Measurements from ENCODE around the gene IL10RA.
A peak's percentile ranks its signal among the peaks of the same experiment; 100 is the strongest.
"Not testable (repeated sequence)": the region's sequence is repeated elsewhere in the genome, so short reads cannot be mapped to it uniquely, and the experiment has no call there.

The IL10RA gene

DNA sequence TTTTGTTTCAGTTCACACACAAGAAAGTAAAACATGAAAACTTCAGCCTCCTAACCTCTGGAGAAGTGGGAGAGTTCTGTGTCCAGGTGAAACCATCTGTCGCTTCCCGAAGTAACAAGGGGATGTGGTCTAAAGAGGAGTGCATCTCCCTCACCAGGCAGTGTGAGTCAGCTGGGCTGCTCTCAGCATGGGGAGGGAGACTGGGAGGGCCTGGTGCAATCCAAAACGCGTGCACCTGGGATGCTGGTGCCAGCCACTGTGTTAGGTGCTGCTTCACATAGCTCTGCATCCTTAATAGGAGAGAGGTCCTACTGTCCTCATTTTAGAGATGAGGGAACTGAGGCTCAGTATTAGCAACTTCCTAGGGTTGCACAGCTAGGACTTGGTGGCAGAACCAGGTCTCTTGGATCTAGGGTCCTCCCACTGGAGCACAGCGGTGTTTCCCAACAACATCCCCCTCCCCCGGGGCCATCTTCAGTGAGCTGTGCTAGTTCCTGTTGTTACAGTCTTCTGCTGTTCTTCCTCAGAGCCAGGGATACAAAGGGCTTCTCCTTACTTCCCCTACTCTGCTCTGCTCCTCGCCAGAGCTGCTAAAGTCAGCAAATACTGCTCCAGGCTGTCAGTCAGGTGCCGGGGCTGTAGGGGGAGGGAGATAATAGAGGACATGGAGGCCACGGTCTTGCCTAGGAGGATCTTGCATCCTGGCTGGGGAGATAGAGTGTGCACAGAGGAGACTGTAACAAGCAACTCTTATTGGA is 8.0 kb downstream of the IL10RA start:
- DNase-seq = peak; percentile 11 to 13

DNA sequence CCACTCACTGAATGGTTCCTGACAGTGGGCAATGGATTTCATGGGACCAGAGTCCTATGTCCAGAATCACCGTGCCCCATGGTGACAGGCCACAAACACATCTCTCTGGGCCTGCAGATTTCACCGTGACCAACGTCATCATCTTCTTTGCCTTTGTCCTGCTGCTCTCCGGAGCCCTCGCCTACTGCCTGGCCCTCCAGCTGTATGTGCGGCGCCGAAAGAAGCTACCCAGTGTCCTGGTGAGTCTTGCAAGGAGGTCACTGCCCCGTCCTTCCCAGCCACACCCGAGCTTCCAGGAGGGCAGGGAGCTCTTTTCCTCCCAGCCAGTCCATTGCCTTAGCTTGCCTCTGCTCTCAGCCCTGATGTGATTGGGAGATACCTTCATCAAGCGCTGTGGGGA is 9.3 kb downstream of the IL10RA start:
- DNase-seq = no peak

GRCh38 chr11:117996058-117996457 is 9.9 kb downstream of the IL10RA start:
- no peak for DNase-seq

- no peak for DNase-seq
Observed at GRCh38 chr11:117997406-117997805, 11.2 kb downstream of the IL10RA start.

DNA sequence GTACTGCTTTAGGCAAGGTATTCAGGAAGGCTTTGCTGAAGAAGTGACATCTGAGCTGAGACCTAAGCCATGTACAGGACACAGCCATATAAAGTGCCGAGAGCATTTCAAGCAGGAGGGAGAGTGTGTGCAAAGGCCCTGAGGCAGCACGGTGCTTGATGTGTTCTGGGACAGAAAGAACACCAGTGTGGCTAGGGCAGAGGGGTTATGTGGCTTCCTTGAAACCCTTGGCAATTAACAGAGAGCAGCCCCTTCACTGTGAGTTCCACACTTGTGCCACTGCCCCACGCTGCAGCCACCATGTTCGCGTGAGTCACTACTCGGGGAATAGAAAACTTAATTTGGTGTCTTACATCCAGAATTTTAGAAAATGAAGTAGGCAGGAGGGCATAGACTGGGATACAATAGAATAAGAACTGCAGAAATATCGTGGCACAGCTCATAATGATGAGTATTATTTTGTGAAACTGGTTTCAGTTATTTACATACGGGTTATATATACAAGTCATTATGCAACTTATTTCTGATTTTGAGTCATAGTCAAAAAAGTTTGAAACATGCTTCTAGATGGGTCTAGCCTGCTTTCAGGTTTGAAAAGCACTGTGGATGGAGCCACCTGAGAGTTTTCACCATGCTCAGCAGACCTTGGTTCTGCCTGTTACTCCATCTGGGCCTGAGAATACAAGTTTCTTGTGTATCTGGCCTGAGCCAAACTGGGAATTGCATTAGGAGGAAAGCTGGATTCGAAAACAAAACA is 11.8 kb downstream of the IL10RA start:
- no peak for DNase-seq

DNA sequence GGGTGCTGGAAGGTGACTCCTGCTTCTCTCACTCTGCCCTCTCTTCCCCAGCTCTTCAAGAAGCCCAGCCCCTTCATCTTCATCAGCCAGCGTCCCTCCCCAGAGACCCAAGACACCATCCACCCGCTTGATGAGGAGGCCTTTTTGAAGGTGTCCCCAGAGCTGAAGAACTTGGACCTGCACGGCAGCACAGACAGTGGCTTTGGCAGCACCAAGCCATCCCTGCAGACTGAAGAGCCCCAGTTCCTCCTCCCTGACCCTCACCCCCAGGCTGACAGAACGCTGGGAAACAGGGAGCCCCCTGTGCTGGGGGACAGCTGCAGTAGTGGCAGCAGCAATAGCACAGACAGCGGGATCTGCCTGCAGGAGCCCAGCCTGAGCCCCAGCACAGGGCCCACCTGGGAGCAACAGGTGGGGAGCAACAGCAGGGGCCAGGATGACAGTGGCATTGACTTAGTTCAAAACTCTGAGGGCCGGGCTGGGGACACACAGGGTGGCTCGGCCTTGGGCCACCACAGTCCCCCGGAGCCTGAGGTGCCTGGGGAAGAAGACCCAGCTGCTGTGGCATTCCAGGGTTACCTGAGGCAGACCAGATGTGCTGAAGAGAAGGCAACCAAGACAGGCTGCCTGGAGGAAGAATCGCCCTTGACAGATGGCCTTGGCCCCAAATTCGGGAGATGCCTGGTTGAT is 12.6 kb downstream of the IL10RA start:
- DNase-seq = no peak

GRCh38 chr11:117999354-117999993 is 13.3 kb downstream of the IL10RA start:
- no peak for DNase-seq

DNA sequence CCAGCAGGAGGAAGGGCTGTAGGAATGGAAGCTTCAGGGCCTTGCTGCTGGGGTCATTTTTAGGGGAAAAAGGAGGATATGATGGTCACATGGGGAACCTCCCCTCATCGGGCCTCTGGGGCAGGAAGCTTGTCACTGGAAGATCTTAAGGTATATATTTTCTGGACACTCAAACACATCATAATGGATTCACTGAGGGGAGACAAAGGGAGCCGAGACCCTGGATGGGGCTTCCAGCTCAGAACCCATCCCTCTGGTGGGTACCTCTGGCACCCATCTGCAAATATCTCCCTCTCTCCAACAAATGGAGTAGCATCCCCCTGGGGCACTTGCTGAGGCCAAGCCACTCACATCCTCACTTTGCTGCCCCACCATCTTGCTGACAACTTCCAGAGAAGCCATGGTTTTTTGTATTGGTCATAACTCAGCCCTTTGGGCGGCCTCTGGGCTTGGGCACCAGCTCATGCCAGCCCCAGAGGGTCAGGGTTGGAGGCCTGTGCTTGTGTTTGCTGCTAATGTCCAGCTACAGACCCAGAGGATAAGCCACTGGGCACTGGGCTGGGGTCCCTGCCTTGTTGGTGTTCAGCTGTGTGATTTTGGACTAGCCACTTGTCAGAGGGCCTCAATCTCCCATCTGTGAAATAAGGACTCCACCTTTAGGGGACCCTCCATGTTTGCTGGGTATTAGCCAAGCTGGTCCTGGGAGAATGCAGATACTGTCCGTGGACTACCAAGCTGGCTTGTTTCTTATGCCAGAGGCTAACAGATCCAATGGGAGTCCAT is 14.1 kb downstream of the IL10RA start:
- DNase-seq = no peak

- DNase-seq = no peak
Observed at GRCh38 chr11:118000850-118001228, 14.6 kb downstream of the IL10RA start.

DNA sequence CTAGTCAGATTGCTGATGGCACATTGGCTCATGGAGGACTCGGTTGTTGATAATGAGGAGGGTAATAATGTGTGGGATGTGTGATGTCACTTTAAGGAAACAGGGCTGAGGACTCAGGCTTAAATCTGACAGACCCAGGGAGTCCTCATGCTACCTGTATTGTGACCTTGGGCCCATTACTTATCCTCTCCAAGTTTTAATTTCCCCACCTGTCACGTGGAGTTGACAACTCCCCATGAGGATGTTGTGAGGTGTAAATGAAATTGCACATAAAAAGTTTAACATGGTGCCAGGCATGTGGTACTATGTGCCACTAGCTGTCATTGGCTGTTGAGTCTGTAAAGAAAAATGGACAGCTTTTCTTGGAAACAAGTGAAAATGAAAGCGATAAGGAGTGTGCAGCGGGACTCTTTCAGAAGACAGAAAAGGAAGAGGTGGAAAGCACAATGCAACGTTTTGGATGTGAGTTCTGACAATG is 15.3 kb downstream of the IL10RA start:
- DNase-seq = no peak

DNA sequence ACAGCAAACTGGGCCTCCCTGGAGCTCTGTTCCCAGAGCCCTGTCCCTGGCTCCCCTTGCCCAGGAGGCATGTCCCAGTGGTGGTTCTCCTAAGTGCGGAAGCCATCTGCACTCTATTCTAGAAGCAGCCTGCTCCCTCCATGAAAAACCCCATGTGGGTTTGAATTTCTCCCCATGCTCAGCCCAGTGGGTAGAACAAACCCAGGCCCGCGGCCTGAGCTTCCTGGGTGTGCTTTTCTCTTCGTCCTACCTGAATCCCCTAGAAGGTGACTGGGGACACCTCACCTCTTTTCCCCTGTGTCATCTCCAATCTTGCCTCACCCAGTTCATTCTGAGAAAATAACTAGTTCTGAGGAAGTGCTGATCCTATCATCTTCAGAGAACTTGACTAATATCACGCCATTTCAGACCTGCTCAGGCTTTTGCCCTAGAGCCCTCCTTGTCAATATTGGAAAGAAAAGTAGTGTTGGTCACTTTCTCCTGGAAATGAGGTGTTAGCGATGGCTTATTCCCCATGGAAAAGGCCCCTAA is 15.9 kb downstream of the IL10RA start:
- no peak for DNase-seq

DNA sequence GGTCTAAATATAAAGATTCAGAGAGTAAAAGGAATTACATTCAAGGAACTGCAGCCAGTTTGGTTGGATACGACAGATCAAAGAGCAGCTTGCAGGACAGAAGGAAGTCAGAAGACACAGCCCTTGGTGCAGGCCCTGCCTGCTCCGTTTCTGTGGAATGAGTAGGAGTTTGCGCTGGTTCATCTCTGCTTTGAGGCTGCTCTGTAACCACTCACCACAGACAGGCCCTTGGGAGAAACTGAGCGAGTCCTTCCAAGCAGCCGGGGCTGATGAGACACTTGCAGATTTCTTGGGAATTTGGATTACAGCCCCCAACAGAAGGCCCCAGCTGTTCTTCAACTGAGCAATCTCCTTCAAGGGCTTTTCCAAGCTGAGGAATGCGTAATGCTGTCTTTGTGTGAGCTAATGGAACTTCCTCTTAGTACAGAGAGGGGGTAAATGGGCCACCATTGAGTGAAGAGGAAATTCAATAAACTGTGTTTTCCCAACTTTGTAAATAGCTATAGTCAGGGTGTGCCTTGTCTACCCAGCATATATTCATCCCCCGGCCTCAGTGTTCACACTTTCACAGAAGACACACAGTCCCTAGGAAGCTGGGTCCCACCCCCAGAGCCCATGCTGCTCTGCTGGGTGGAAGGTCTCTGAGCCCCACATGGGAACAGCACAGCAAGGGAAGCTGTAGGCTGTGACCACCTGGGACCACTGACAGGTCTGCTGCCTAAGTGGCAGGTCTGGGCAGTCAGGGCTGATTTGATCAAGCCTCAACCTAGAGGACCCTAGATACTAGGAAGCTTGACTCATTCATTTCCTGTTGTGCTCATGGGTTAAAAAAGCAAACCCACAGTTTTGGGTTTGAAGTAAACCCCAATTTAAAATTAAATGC is 16.6 kb downstream of the IL10RA start:
- DNase-seq = peak; percentile 44 to 55

GRCh38 chr11:118003456-118003855 is 17.3 kb downstream of the IL10RA start:
- DNase-seq = no peak

GRCh38 chr11:118004543-118005223 is 18.5 kb downstream of the IL10RA start:
- DNase-seq = no peak

DNA sequence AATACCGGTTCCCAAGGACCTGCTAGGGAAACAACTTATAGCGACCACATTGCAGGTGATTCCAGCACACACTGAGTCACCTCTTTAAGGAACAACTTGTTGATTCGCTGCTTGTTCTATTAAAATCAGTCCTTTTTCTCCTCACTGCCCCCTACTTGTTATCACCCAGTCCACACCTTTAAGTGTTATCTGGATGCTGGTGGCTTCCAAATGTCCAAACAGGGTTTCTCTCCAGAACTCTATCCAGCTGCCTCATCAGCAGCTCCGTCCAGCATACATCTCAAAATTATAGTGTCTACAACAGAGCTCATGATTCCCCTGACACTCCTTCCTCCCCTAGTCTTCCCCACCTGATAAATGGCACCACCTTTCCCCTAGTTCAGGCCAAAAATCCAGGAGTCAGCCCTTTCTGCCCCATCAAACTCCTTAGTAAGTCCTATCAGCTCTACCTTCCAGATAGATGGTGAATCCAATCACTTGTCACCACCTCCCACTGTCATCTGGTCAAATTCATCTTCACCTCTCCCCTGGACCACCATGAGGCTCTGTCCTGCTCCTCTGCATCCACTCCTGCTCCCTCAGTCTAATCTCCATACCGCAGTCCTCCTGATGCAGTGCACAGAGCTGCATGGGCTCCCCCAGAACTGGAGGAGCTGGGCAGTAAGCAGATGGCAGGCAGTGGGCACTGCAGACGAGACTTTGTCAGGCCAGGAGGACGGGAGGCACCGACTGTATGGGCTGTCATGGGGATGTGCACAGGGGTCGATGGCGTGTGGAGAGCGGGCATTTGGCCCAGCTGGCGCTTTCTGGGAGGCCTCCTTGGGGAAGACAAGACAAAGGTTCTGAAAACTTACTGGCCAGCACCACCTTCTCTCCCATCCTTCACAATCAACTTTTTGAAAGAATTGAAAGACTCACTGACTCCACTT is 19.3 kb downstream of the IL10RA start:
- no peak for DNase-seq

- DNase-seq = no peak
Observed at GRCh38 chr11:118006153-118006534, 19.9 kb downstream of the IL10RA start.

DNA sequence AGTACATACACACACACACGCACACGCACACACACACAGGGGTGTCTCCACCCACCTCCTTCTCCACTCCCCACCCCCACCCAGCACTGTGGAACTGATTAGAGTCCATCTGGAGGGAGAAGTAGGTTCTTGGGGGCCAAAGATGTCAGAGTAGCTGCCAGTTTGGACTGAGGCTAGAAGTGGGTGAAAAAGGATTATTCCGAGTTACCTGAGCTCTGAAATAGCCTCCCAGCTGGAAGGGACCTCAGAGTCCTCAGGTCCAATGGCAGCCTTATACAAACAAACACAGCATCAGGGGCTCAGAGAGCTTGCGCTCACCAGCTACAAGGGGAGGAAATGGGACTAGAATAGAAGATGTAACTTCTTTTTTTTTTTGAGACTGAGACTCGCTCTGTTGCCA is 20.8 kb downstream of the IL10RA start:
- peak in 1 of 2 experiments; percentile 4 for DNase-seq

DNA sequence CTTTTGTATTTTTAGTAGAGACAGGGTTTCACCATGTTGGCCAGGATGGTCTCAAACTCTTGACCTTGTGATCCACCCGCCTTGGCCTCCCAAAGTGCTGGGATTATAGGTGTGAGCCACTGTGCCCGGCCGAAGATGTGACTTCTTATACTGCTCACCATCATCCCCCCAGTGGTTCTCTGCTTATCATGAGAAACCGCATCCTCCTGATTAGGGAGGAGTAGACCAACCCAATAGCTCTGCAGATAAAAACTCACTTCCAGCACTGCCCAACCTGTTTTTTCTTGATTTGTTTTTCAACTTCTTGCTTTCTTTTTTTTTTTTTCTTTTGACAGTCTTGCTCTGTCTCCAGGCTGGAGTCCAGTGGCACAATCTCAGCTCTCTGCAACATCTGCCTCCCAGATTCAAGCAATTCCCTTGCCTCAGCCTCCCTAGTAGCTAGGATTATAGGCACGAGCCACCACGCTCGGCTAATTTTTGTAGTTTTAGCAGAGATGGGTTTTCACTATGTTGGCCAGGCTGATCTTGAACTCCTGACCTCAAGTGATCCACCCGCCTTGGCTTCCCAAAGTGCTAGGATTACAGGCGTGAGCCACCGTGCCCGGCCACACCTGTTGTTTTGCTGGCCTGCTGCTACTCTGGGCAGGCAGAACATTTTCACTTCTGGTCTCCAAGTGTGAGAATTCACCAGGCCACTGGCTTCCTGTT is 21.5 kb downstream of the IL10RA start:
- DNase-seq = not testable (repeated sequence)
